Epithelial cell of esophagus (primary cell): Measurements from ENCODE around the gene ITPK1.

Source experiments
- DNase-seq: peaks from one replicate; pipeline ENCODE4 v3.0.0; 2010; ENCODE audit warnings: low read depth
- H3K4me3 ChIP-seq: 2 replicates; pipeline ENCODE4 v1.5.1; 2011; ENCODE audit warnings: mild to moderate bottlenecking, low read length, control low read depth
- TF ChIP-seq, protein P1 (sequence below): IDR thresholded peaks from 2 replicates; pipeline ENCODE4 v1.5.1; 2011; ENCODE audit warnings: low read depth, mild to moderate bottlenecking, low read length, control low read depth, inconsistent platforms; ENCODE audit not compliant: insufficient read depth; ENCODE audit errors: missing control alignments

Gene ITPK1

DNA sequence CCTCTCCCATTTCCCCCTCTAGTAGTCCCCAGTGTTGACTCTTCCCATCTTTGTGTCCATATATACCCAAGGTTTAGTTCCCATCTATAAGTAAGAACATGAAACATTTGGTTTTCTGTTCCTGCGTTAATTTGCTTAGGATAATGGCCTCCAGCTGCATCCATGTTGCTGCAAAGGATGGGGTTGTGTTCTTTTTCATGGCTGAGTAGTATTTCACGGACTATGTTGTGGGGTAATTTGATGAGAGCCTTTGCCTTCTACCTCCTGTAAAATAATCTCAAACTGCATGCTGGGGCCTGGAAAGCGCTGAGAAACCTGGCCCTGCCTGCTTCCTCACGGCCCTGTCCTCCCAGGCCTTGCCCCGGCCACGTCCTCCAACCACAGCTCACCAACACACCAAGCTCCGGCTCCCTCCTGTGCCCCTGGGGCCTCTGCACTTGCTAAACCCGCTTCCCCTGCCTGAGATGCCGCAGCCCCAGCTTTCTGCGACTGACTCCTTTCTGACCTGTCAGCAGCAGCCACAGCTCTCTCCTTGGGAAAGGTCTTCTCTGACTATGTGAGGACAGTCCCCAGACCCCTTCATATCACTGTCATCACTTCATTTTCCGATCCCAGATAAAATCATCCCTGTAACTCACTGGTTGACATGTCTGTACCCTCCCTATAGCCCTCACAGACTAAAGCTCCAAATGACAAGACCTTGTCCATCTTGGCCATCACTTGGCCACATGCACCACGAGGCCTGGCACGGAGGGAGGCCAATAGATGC is 19.8 kb downstream of the ITPK1 start:
- no peak overlapping the region for H3K4me3 ChIP-seq
- TF ChIP-seq, protein P1, sequence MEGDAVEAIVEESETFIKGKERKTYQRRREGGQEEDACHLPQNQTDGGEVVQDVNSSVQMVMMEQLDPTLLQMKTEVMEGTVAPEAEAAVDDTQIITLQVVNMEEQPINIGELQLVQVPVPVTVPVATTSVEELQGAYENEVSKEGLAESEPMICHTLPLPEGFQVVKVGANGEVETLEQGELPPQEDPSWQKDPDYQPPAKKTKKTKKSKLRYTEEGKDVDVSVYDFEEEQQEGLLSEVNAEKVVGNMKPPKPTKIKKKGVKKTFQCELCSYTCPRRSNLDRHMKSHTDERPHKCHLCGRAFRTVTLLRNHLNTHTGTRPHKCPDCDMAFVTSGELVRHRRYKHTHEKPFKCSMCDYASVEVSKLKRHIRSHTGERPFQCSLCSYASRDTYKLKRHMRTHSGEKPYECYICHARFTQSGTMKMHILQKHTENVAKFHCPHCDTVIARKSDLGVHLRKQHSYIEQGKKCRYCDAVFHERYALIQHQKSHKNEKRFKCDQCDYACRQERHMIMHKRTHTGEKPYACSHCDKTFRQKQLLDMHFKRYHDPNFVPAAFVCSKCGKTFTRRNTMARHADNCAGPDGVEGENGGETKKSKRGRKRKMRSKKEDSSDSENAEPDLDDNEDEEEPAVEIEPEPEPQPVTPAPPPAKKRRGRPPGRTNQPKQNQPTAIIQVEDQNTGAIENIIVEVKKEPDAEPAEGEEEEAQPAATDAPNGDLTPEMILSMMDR, result no peak
- no peak for DNase-seq

DNA sequence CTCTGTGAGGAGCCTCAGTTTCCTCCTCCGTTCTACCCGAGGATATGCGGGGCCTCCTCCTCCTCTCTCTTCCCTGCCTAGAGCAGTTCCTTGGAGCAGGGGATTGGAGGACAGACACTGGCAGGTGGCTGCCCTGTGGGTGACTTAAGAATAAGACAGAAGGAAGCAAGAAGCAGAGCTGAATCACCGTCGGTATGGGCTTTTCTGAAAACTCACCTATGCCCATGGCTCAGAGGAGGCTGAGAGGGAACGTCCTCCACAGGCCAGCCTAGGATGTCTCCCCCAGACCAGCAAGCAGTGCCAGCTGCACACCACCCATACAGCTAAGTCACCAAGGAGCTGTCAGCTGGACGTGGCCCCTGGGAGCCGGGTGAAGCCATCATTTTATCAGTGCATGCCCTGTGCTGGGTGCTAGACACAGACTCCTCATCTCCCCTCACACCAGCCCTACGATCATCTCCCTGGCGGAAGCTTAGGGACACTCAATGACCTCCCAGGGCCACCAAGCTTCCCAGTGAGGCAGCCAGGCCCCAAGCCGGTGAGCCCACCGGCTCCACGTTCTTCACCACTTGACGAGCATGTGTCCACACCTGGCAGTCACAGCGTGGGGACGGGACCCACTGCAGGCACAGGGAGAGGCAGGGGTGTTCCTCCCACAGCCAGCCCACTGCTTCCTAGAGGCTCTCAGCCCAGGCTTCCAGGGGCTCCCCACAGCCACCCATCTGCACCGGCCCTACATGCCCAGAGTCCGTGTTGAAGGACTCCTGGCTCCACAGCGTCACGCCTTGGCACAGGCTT is 21.4 kb downstream of the ITPK1 start:
- TF ChIP-seq, protein P1, result no peak
- no peak overlapping the region for H3K4me3 ChIP-seq
- DNase-seq, result no peak

DNA sequence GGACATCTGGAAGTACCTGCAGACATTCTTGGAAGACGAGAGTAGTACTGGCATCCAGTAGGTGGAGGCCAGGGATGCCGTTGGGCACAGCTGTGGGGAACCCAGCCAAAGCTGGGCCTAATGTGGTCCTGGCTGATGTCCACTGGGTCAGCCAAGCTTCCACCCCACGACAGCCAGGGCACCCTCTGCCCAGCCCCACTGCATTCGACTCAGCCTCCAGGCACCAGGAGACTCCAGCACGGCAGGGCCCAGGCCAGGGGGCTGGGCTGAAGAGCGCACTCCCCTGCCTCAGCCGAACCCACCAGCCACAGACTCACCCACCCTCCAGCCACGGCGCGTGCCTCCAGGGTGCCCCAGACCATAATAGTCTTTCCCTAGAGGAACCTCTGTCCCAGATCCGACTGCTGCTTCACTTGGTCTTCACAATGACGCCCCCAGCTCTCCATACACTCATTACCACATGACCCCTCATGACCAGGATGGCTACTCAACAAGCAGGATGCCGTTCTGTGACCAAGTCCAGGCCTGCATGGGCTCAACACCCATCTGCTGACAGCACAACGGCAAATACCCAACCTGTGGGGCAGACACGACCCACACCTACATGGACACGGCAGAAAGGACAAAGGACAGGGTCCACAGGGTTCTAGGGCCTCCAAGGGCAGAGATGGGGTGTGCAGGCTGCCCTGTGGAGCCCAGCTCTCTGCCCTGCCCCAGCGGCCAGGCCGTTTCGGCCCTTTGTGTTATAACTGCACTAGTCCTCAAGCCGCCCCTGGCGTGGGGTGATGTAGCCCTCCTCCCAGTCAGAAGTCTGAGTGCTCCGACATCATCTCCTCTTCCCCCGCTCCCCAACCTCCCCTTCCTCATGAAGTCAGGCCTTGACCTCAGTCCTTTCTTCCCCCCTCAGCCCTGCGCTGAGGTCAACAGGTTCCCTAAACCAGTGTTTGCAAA is 22.8 kb downstream of the ITPK1 start:
- no peak for DNase-seq
- no peak overlapping the region for H3K4me3 ChIP-seq
- TF ChIP-seq, protein P1, result no peak

DNA sequence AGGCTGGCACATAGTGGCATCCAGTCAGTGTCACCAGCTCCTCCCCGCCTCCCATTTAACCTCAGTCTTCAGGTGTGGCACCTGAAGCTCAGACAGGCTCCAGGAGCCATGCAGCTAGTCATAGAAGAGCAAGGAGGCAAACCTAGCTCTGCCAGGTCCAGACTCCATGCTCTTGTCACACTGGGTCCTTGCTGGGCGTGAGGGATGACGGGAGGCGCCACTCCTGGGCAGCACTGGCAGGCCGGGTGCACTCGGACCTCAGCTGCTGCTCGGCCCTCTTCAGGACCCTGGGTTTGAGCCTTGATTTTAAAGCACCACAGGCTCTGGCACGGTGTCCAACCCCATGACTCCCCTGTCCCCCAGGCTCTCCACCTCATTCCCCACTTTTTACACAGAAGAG is 24.1 kb downstream of the ITPK1 start:
- H3K4me3 ChIP-seq, result no peak overlapping the region
- TF ChIP-seq, protein P1, result no peak
- DNase-seq, result no peak

DNA sequence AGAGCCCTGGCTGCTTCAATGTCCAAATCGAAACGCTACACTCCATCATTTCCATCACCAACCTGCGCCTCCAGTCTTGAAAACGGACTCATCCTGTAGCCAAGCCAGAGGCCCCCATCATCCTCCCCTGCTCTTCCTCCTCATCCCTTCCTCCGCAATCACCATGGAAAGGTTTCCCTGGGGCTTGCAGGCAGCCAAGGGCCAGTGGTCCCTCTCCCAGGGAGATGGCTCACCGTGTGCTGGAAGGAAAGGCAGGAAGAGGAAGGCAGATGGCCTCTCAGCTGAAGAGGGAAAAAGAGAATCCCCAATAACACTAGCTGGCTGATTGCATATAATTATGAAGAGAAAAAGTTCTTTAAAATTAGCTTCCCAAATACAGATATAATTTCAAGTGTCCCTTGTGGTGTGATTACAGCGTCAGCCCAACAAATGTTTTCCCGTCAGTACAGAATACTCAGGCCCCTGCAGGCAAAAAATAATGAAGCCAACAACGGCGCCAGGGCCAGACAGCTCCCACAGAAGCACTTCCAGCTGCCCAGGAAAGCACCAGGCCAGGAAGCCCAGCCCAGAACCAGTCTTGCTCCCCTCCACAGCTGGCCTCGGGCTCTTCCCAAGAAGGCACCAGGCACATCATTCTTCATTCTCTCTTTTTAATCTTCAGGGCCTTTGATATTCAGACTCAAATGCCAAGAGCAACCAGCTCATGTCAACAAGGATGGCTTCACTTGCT is 24.7 kb downstream of the ITPK1 start:
- TF ChIP-seq, protein P1, result no peak
- H3K4me3 ChIP-seq, result no peak overlapping the region
- no peak for DNase-seq
